ENCODE measurements around the gene ABLIM1. TPM values are rescaled to one million over a fixed set of nuclear protein-coding genes. Genes with fewer than 3 reads are reported as not detected.

ABLIM1 gene
- total and polyA plus RNA-seq, 10 donors, result 11.0 to 59.4 (median 38.7) TPM

DNA sequence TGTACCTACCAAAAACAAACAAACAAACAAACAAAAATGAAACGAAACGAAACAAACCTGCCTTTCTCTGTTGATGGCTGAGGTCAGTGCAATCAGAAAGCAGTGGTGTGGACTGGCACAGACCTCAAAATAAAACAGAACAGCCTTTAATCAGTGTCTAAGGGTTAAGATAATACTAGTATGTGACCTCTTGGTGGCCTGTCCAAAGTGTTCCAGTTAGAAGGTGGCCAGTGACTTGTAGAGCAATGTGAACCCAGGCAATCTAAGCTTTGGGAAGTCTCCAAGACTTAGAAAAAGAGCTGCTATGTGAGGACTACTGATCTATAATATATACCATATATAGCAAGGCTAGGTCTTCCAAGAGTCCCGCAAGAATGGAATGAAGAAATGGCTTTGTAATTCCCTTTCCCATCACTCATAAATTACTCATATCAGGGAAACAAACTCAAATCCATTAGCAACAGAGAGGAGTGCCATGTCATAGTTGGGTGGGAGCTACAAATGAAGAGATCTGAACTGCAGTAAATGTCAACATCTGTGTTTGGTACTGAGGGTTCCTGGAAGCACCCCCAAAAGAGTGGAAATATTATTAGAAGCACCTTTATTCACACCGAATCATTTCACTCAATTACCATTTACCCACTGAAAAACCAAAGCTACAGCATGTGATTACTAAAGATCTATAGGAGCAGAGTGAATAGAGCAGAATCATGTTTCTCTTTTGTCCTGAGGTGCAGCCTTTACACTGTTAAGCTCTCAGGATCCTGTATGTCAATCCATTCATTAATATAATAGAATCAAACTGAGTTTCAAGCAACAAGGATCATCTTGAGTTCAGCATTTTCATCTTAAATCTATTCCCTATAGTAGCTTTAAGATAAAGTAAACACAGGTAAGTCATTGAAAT, 28.0 kb downstream of the ABLIM1 start:
- 87 to 93% (median 91%) methylated on average over 4 of the region's 4 CpGs for WGBS, 5 donors
- intact Hi-C loops (cut with DNase I; ENCODE audit: low total_unique reads), result no loop called here
- no peak for DNase-seq
- Histone ChIP-seq H3K27ac (no peak overlapping the region), H3K36me3 (no peaks in the 10 kb centered on the region), H3K4me3 (no peak overlapping the region), H3K4me1 (peaks cover 2 to 29% (median 21%) of the 10 kb centered on the region in 6 donors), H3K27me3 (replicated peaks in 1 of 7) (peaks cover 0 to 62% (median 29%) of the 10 kb centered on the region in 7 donors), H3K9me3 (peaks cover 0 to 5% (median under 1%) of the 10 kb centered on the region in 8 donors)
- TF ChIP-seq, protein P1, sequence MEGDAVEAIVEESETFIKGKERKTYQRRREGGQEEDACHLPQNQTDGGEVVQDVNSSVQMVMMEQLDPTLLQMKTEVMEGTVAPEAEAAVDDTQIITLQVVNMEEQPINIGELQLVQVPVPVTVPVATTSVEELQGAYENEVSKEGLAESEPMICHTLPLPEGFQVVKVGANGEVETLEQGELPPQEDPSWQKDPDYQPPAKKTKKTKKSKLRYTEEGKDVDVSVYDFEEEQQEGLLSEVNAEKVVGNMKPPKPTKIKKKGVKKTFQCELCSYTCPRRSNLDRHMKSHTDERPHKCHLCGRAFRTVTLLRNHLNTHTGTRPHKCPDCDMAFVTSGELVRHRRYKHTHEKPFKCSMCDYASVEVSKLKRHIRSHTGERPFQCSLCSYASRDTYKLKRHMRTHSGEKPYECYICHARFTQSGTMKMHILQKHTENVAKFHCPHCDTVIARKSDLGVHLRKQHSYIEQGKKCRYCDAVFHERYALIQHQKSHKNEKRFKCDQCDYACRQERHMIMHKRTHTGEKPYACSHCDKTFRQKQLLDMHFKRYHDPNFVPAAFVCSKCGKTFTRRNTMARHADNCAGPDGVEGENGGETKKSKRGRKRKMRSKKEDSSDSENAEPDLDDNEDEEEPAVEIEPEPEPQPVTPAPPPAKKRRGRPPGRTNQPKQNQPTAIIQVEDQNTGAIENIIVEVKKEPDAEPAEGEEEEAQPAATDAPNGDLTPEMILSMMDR (IDR thresholded peaks at IDR 0.05 in 8 of 11, conservative IDR thresholded peaks at IDR 0.05 in 3 of 11), result no peak
- TF ChIP-seq POLR2A (IDR thresholded peaks at IDR 0.05) (no peak), POLR2AphosphoS5 (IDR thresholded peaks at IDR 0.05) (no peak)

DNA sequence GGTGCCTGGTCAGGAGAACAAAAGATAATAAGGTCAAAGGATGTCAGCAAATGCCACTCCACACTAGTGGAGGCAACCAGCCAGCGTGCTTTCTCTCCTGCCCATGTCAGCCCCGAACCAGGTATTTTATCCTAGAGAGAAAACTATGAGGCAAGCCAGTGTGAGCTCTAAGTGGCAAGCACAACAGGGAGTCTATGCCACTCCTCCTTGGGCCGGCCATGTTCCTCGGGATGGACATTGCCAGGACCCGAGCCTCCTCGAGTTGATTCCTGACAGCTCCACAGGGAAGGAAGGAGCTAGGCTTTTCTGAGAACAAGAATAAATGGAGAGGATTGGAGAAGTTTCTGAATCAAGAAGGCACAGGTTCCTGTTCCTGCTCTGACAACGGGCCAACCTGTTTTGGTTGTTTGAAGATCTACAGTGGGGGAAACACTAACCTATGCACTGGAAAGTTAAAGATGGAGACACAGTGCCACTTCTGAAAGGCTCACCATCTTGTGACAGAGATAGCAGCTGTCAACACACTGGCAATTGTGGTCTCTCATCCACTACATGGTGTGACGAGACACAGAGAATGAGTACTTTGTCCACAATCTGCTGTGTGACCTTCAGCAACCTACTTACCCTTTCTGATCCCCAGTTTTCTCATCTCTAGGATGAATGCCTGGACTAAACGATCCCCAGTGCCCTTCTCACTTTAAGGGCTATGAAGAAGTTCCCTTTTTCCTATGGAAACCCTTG, 28.8 kb downstream of the ABLIM1 start:
- H3K9me3 ChIP-seq, result peaks cover 0 to 13% (median 8%) of the 10 kb centered on the region in 8 donors
- H3K36me3 ChIP-seq, result no peaks in the 10 kb centered on the region
- WGBS, 5 donors, result 81 to 90% (median 88%) methylated on average over 9 of the region's 9 CpGs
- H3K4me3 ChIP-seq, result no peak overlapping the region
- no peak overlapping the region for H3K27ac ChIP-seq
- DNase-seq, result no peak
- TF ChIP-seq, protein P1 (IDR thresholded peaks at IDR 0.05 in 8 of 11, conservative IDR thresholded peaks at IDR 0.05 in 3 of 11), result no peak
- no peak for TF ChIP-seq POLR2AphosphoS5 (IDR thresholded peaks at IDR 0.05)
- no peak for TF ChIP-seq POLR2A (IDR thresholded peaks at IDR 0.05)
- peaks cover 2 to 29% (median 21%) of the 10 kb centered on the region in 6 donors for H3K4me1 ChIP-seq
- intact Hi-C loops (cut with DNase I; ENCODE audit: low total_unique reads), result no loop called here
- peaks cover 0 to 56% (median 29%) of the 10 kb centered on the region in 7 donors for H3K27me3 ChIP-seq (replicated peaks in 1 of 7)

DNA sequence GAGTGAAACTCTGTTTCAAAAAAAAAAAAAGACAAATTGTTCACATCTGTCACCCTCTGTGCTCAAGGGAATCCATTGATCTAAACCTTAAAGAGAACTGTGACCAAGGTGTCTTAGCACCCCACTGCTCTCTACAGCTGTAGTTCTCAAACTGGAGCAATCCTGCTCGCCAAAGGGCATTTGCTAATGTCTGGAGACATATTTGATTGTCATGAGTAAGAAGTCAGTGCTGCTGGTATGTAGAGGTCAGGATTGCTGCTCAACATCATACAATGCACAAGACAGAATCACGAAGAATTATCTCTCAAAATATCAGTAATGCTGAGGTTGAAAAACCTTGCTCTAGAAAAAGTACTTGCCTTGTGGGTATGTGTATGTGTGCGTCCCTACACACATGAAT, 30.0 kb downstream of the ABLIM1 start:
- intact Hi-C loops (cut with DNase I; ENCODE audit: low total_unique reads), result no loop called here
- TF ChIP-seq POLR2AphosphoS5 (IDR thresholded peaks at IDR 0.05), result no peak
- TF ChIP-seq, protein P1 (IDR thresholded peaks at IDR 0.05 in 8 of 11, conservative IDR thresholded peaks at IDR 0.05 in 3 of 11), result no peak
- TF ChIP-seq POLR2A (IDR thresholded peaks at IDR 0.05), result no peak
- DNase-seq, result no peak
- Histone ChIP-seq H3K27ac (no peak overlapping the region), H3K36me3 (no peaks in the 10 kb centered on the region), H3K4me3 (no peak overlapping the region), H3K4me1 (peaks cover 2 to 21% (median 18%) of the 10 kb centered on the region in 6 donors), H3K9me3 (peaks cover 0 to 17% (median 13%) of the 10 kb centered on the region in 8 donors), H3K27me3 (replicated peaks in 1 of 7) (peaks cover 0 to 47% (median 28%) of the 10 kb centered on the region in 7 donors)
- WGBS, 5 donors, result 86 to 99% (median 93%) methylated on average over 3 of the region's 3 CpGs
